ENCODE results near the gene CRTC2.

The CRTC2 gene

GRCh38 chr1:153945795-153946621 is 12.4 kb downstream of the CRTC2 start:
- peak; percentile 73 for DNase-seq

DNA sequence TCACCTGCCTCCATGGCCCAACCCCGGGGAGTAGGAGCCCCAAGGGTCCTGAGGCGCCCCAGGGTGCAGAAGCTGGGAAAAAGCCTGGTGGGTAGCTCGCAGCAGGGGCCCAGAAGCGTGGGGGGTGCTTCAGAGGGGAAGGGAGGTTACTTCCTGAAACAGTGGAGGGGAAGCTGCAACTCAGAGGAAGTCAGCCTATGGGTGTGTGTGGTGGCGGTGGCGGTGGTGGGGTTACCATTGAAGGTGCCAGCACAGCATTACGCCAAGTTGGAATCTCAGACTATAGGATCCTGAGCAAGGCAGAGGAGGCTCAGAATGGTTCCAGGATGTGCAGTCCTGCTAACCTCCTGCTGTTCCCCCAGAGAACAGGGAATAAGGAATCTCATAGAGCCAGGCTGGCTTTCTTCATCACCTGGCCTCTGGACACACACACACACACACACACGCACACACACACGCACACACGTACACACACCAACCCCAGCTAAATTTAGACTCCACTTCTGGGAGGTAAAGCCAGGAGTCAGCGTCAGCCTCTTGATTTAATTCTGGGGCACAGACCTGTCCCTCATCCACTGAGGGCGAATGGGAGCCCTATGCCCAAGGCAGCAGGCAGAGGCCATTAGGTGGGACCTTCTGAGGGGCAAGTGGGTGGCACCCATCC is 13.1 kb downstream of the CRTC2 start:
- no peak for DNase-seq

- no peak for DNase-seq
Observed at GRCh38 chr1:153944827-153945117, 13.6 kb downstream of the CRTC2 start.

DNA sequence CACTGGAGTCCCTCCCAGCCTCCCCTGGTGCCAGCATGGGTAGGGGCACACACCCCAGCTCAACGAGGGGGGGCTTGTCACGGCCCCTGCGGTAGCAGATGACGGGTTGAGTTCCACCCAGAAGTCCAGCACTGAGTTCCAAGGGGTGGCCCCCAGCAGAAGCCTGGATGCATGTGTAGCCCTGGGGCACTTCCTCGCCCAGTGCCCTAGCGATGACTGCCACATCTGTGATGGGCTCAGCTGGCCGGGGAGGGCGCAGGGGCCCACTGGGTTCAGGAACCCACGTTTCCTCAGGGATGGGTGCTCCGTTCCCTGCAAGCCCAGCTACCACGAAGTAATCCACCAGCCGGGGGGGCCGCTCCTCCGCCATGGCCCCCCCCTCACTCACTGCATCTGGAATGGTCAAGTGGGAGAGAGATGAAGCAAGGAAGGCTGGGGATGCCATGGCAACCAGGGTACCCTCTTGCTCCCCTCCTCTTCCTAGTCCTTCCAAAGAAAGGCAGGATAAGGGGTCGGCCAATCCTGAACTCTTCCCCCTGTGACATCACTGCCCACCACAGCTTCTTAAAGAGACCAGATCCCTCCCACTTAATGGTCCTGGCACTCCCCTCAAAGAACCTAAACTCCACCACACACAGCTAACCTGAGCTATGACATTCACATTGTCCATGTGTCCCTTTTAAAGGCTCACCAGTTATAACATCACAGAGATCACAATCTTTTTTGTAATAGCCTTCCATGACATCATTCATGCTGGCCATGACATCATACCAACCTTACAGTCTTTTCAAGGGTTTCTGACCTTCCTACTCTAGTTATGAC is 14.2 kb downstream of the CRTC2 start:
- no peak for DNase-seq

DNA sequence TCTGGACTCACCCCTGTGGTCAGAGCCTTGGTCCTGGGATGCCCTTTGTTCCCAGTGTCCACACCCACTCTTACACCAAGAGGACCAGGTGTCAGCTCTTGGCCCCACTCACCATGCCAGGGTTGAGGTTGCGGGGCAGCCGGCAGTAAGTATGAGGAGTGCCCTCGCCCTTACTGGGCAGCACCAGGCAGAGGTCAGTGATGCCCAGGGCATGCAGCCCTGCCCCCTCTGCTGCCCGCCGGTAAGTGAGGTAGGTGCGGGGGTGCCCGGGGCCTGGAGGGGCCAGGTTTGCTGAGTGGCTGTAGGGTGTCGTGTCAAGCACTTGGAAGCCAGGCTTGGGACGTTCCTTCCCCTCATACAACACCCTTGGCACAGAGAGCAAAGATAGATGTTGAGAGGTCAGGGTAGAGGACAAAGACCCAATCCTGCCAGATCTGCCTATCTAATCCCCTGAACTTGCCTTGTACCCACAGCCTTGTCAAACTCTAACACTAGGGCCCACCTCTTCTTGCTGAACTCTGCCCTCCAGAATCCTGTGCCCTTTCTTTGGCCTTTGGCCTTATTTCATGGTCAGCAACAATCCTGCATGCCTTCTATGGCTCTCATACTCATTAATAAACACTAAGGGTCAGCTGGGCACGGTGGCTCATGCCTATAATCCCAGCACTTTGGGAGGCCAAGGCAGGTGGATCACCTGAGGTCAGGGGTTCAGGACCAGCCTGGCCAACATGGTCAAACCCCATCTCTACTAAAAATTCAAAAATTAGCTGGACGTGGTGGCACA is 15.5 kb downstream of the CRTC2 start:
- DNase-seq: no peak

DNA sequence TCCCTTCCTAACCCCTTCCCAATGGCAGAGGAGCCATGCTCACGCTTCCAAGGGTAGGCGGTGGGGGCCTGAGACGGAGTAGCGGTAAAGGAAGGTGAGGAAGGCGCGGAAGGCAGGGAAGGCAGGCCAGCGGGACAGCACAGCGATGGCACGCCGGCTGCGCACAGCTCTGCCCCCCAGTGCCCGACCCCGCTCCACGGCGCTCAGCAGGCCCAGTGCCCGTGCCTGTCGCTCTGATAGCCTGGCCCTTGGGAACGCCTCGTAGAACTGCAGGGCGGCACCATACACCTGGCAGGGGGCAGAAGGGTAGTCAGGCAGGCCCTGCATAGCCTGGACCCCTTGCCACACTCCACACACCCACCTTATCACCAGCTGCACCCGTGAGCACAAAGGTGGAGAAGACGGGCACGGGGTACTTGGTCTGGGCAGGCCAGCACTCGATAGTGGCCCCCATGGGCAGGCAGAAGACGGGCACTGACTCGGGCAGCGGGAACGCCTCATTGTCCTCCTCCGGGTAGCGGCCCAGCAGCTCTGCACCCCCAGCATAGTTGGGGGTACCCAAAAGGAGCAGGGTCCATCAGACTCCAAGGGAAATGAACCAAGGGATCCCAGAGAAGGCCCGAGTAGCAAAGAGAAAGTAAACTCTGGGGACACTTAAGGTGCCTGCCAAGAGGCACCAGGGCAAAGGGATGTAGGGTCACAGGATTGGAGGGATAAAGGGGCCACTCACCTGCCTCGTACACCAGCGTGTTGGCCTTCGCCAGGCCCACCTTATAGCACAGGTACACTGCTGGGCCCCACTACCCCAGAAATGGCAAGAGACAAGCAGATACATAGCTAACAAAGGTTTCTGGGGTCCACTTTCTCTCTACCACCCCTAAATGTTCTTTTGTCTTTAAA is 16.3 kb downstream of the CRTC2 start:
- no peak for DNase-seq

GRCh38 chr1:153940756-153941155 is 17.7 kb downstream of the CRTC2 start:
- no peak for DNase-seq

DNA sequence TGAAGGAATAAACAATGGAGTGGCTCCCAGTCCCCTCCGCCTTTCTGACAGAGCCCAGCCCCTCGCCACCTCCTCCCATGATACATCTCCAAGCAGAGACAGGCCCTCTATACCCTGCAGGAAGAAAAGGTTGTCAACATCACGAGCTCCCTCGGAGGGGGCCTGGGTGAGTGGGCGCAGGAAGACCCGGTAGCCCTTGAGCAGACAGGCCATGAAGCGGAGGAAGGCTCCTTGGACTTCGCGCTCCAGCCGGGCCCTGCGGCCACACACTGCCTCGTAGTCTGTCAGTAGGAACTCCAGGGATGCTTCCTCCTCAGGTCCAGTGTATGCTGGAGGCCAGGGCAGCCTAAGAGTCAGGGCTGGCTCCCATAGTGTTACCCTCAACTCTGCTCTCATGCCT is 18.9 kb downstream of the CRTC2 start:
- DNase-seq: no peak

GRCh38 chr1:153938996-153939395 is 19.4 kb downstream of the CRTC2 start:
- no peak for DNase-seq

DNA sequence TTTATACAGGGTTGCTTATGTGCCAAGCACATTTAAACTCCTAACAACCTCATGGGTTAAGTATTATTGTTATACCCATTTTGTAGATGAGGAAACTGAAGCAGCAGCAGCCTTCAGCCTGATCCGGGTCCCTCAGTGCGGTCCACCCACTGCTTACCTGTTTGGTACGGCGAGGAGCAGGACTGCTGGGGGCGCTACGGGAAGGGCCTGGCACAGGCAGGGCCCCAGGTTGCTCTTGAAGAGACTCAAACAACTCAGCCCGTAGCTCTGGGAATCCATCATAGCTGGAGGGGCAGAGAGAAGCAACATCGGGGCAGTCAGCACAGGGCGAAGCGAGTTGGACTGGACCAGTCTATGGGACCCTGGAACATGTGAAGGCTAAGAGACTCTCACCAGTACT is 21.1 kb downstream of the CRTC2 start:
- no peak for DNase-seq

- DNase-seq: no peak
Observed at GRCh38 chr1:153936011-153936802, 22.2 kb downstream of the CRTC2 start.

DNA sequence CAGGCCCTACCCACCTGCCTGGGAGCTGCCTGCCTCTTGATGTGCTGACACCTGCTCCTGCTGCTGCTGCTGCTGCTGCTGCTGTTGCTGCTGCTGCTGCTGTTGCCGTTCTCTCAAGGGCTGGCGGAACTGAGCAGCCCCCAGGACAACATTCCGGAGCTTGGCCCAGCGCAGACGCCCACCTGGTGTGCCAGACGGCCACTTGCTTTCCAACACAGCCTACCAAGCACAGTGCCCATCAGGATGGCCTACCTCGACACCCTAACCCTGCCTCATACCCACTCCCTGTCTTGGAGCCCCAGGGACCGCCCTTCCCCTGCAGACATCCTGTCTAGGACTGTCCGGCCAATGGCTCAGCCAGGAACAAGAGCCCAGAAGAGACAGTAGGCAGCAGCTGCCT is 23.7 kb downstream of the CRTC2 start:
- no peak for DNase-seq

- DNase-seq: no peak
Observed at GRCh38 chr1:153933955-153934354, 24.5 kb downstream of the CRTC2 start.

GRCh38 chr1:153933430-153933829 is 25.0 kb downstream of the CRTC2 start:
- no peak for DNase-seq

GRCh38 chr1:153932156-153933131 is 26.0 kb downstream of the CRTC2 start:
- no peak for DNase-seq

DNA sequence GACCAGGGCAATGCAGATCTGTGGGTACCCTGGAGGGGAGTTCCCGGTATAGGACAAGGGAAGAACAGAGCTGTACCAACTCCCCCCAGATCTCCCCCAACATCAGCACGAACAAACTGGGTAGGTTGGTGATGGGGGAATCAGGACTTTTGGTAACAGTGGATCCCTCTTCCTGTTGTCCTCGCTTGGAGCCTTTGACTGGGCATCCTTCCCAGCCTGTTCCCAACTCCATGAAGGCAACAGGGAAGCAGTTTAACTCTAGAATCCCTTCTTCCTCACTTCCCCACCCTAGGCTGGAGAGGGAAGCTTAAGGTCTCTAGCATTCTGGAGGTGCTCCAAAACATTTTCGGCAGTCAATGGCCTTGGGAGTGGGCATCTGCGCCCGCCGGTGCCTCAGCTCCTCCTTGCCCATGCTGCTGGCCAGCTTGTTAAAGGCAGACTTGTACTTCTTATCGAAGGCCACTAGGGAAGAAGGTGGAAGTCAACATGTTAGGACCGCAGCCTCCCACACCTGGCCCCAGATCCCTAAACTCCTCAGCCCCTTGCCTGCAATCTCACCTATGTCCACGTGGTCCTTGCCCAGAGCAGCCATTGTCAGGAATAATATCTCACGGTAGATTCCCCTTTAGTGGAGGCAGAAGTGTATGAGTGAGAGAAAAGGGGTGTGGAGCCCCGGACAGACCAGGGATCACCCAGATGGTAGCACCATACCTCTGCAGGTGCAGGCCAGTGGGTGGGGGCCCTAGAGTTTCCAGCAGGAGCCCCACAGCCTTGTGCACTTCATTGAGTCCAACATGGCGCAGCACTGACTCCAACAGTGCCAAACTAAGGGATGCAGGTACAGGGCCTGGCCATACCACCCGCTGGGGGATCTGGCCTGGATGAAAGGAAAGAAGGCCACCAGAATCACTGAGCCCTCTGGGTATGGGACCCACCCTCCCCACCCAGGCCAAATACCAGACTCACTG is 28.1 kb downstream of the CRTC2 start:
- DNase-seq: no peak

DNA sequence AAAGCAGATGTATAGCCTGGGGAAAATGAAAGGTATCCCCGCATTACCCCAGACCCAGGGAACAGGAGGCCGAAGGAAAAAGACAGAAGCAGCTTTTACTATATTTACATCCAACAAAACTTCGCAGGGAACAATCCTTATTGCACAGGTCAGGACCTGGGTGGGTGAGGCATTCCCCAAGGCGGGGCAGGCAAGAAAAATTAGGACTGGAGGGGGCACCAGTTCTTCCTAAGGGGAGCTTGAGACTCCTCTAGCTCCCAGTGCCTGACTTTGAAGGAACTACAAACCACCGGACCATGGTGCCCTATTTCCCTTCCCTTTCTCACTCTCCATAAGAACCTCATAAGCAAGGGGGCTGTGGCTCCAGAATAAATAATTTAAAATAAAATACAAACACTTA is 29.0 kb downstream of the CRTC2 start:
- DNase-seq: no peak

GRCh38 chr1:153928791-153929341 is 29.5 kb downstream of the CRTC2 start:
- DNase-seq: no peak
